GM23338 (cell line): ENCODE results near the gene IRS1. TPM values are rescaled to one million over a fixed set of nuclear protein-coding genes. Genes with fewer than 3 reads are reported as not detected.

Experiments
- ATAC-seq: fragments of 200-7000 bp; cut with Tn5 transposase; 3 replicates; pipeline ENCODE4 v1.9.1; 2020
- DNase-seq: peaks from one replicate; pipeline ENCODE4 v3.0.0-alpha.2; 2015; ENCODE audit warnings: low spot score
- H2AFZ ChIP-seq: fragments of 200-600 bp; sonication (generic); 2 replicates; pipeline ENCODE4 v1.8.0; 2016; ENCODE audit warnings: antibody characterized with exemption, mild to moderate bottlenecking, moderate library complexity
- H3F3A ChIP-seq: fragments of 200-600 bp; sonication (generic); replicated peaks from 2 replicates; pipeline ENCODE4 v1.8.0; 2017; ENCODE audit warnings: antibody characterized with exemption, mixed run types, low read depth
- H3K27ac ChIP-seq: fragments of 200-600 bp; sonication (generic); 2 replicates; pipeline ENCODE4 v1.6.1; 2016; ENCODE audit warnings: low read depth
- H3K27me3 ChIP-seq: fragments of 200-600 bp; sonication (generic); 2 replicates; pipeline ENCODE4 v1.8.0; 2016; ENCODE audit warnings: mild to moderate bottlenecking, mixed run types, moderate library complexity; ENCODE audit not compliant: insufficient read depth
- H3K36me3 ChIP-seq: fragments of 200-600 bp; sonication (generic); 2 replicates; pipeline ENCODE4 v1.8.0; 2016; ENCODE audit warnings: mild to moderate bottlenecking; ENCODE audit not compliant: insufficient read depth
- H3K4me1 ChIP-seq: fragments of 200-600 bp; sonication (generic); 2 replicates; pipeline ENCODE4 v1.8.0; 2016; ENCODE audit warnings: mild to moderate bottlenecking, moderate library complexity; ENCODE audit not compliant: insufficient read depth
- H3K4me2 ChIP-seq: fragments of 200-600 bp; sonication (generic); 2 replicates; pipeline ENCODE4 v1.7.1; 2017; ENCODE audit warnings: mixed run types
- H3K4me3 ChIP-seq: fragments of 200-600 bp; sonication (generic); 2 replicates; pipeline ENCODE4 v1.6.1; 2016; ENCODE audit warnings: mixed run types
- H3K79me2 ChIP-seq: fragments of 200-600 bp; sonication (generic); replicated peaks from 2 replicates; pipeline ENCODE4 v1.8.0; 2017; ENCODE audit warnings: mild to moderate bottlenecking; ENCODE audit not compliant: insufficient read depth
- H3K9me2 ChIP-seq: fragments of 200-600 bp; sonication (generic); 2 replicates; pipeline ENCODE4 v1.8.0; 2017; ENCODE audit not compliant: insufficient read depth
- H4K20me1 ChIP-seq: fragments of 200-600 bp; sonication (generic); replicated peaks from 2 replicates; pipeline ENCODE4 v1.8.0; 2017; ENCODE audit warnings: mild to moderate bottlenecking; ENCODE audit not compliant: insufficient read depth
- H3K27ac Mint-ChIP-seq: 2 replicates; pipeline ENCODE4 v1.8.0; 2020; ENCODE audit warnings: inconsistent platforms, mild to moderate bottlenecking, moderate library complexity, mixed read lengths
- H3K27me3 Mint-ChIP-seq: 3 replicates; pipeline ENCODE4 v1.8.0; 2022; ENCODE audit warnings: low read depth, mild to moderate bottlenecking, moderate library complexity, mixed read lengths, inconsistent platforms; ENCODE audit not compliant: insufficient read depth, poor library complexity
- H3K36me3 Mint-ChIP-seq: 3 replicates; pipeline ENCODE4 v1.8.0; 2021; ENCODE audit warnings: low read depth, mild to moderate bottlenecking, inconsistent platforms, moderate library complexity, mixed read lengths
- H3K4me1 Mint-ChIP-seq: 3 replicates; pipeline ENCODE4 v1.8.0; 2020; ENCODE audit warnings: mild to moderate bottlenecking, inconsistent platforms, mixed read lengths
- H3K4me3 Mint-ChIP-seq: 3 replicates; pipeline ENCODE4 v1.8.0; 2021; ENCODE audit warnings: moderate library complexity, mild to moderate bottlenecking, inconsistent platforms, mixed read lengths
- H3K9me3 Mint-ChIP-seq: 3 replicates; pipeline ENCODE4 v1.8.0; 2020; ENCODE audit warnings: moderate library complexity, mild to moderate bottlenecking, inconsistent platforms, mixed read lengths
- CREB1 ChIP-seq: fragments of 250-450 bp; sonication (Bioruptor Pico); IDR thresholded peaks from 2 replicates; pipeline ENCODE4 v1.5.0; 2020; ENCODE audit warnings: low read depth, mild to moderate bottlenecking, moderate library complexity
- CTCF ChIP-seq, 2 experiments: fragments of 200-600 bp in 1 of 2; sonication (generic) in 1 of 2; conservative IDR thresholded peaks; 2 replicates each; pipeline versions ENCODE4 v1.5.1 to v1.6.1; 2016 to 2017; ENCODE audit warnings: antibody characterized with exemption in 2 of 2, low read depth in 2 of 2, mild to moderate bottlenecking in 2 of 2, moderate library complexity in 1 of 2
- ETS1 ChIP-seq: IDR thresholded peaks from 2 replicates; pipeline ENCODE4 v1.6.1; 2016; ENCODE audit warnings: antibody characterized with exemption
- EZH2 ChIP-seq: fragments of 200-600 bp; sonication (generic); IDR thresholded peaks from one replicate; pipeline ENCODE4 v1.8.0; 2017; ENCODE audit warnings: antibody characterized with exemption, mild to moderate bottlenecking, low read depth; ENCODE audit not compliant: unreplicated experiment
- EZH2phosphoT487 ChIP-seq: fragments of 200-600 bp; sonication (generic); IDR thresholded peaks from one replicate; pipeline ENCODE4 v1.8.1; 2018; ENCODE audit warnings: antibody characterized with exemption; ENCODE audit not compliant: unreplicated experiment
- JUNB ChIP-seq: IDR thresholded peaks from one replicate; pipeline ENCODE4 v1.6.1; 2016; ENCODE audit warnings: antibody characterized with exemption; ENCODE audit not compliant: unreplicated experiment
- NANOG ChIP-seq: IDR thresholded peaks from 2 replicates; pipeline ENCODE4 v1.6.1; 2016; ENCODE audit warnings: antibody characterized with exemption, borderline replicate concordance
- POLR2AphosphoS5 ChIP-seq: IDR thresholded peaks from 2 replicates; pipeline ENCODE4 v1.6.1; 2016; ENCODE audit warnings: antibody characterized with exemption, low read depth
- REST ChIP-seq: IDR thresholded peaks from one replicate; pipeline ENCODE4 v1.6.1; 2018; ENCODE audit warnings: antibody characterized with exemption; ENCODE audit not compliant: unreplicated experiment
- STAT1 ChIP-seq: IDR thresholded peaks from one replicate; pipeline ENCODE4 v1.6.1; 2016; ENCODE audit warnings: antibody characterized with exemption; ENCODE audit not compliant: unreplicated experiment
- ZNF114 ChIP-seq: fragments of 250-450 bp; sonication (Bioruptor Pico); IDR thresholded peaks from 2 replicates; pipeline ENCODE4 v1.5.0; 2020; ENCODE audit warnings: mild to moderate bottlenecking, moderate library complexity
- ZNF331 ChIP-seq: fragments of 250-450 bp; sonication (Bioruptor Pico); IDR thresholded peaks from 2 replicates; pipeline ENCODE4 v1.5.0; 2020; ENCODE audit warnings: low read depth, mild to moderate bottlenecking, moderate library complexity
- ZNF462 ChIP-seq: fragments of 250-450 bp; sonication (Bioruptor Pico); IDR thresholded peaks from 2 replicates; pipeline ENCODE4 v1.5.0; 2020; ENCODE audit warnings: mild to moderate bottlenecking, moderate library complexity
- polyA plus RNA-seq: library from polyadenylated mRNA; unstranded; fragments of >200 nt; fragmentation: Nextera tagmentation; extraction: Ambion mirVana; gene quantifications from 2 replicates; pipeline ENCODE4 v1.2.1, GENCODE V29; 2016
- total RNA-seq: library from RNA; depleted of rRNA; stranded (reverse); fragments of >200 nt; shearing (Covaris generic); gene quantifications from 2 replicates; pipeline ENCODE4 v1.2.3, GENCODE V29; 2014

The IRS1 gene
- total and polyA plus RNA-seq, 2 experiments from 2014 or later: 6.9 to 26.2 TPM

- Histone ChIP-seq H3K4me1 (no peaks in the 10 kb centered on the region), H3K27me3 (no peaks in the 10 kb centered on the region), H3K27ac (no peak overlapping the region), H3K4me2 (no peak overlapping the region), H3F3A (no peaks in the 10 kb centered on the region), H3K79me2 (peaks cover 41% of the 10 kb centered on the region), H3K4me3 (no peak overlapping the region), H3K9me2 (no peaks in the 10 kb centered on the region), H2AFZ (no peak overlapping the region), H3K36me3 (no peaks in the 10 kb centered on the region), H4K20me1 (no peaks in the 10 kb centered on the region)
- Mint-ChIP-seq H3K27me3 (no peaks in the 10 kb centered on the region), H3K4me3 (no peak overlapping the region), H3K4me1 (no peaks in the 10 kb centered on the region), H3K36me3 (peaks cover 14% of the 10 kb centered on the region), H3K27ac (no peak overlapping the region), H3K9me3 (no peaks in the 10 kb centered on the region)
- TF ChIP-seq NANOG (no peak), ZNF114 (CRISPR knock-in tag) (no peak), CREB1 (CRISPR knock-in tag) (no peak), ZNF331 (CRISPR knock-in tag) (no peak), EZH2 (no peak), ETS1 (no peak), EZH2phosphoT487 (no peak), ZNF462 (CRISPR knock-in tag) (no peak), CTCF (conservative IDR thresholded peaks at IDR 0.05; ENCODE audit: low read depth in 2 of 2) (no peak), STAT1 (no peak), REST (no peak), JUNB (no peak), POLR2AphosphoS5 (no peak)
- ATAC-seq: no peak
- DNase-seq: no peak
Measured at GRCh38 chr2:226766352-226767055, 33.1 kb downstream of the IRS1 start.
